Measurements from ENCODE around the gene TRAF2. TPM values are rescaled to one million over a fixed set of nuclear protein-coding genes. Genes with fewer than 3 reads are reported as not detected.
A peak's percentile ranks its signal among the peaks of the same experiment; 100 is the strongest.

TRAF2 gene
- total and polyA plus RNA-seq, 10 donors: 13.6 to 49.7 (median 24.3) TPM

GRCh38 chr9:136937186-136938001, 51.1 kb downstream of the TRAF2 start:
- Histone ChIP-seq H3K9me3 (no peaks in the 10 kb centered on the region), H3K36me3 (peaks cover 4 to 45% (median 32%) of the 10 kb centered on the region in 6 donors), H3K4me3 (no peak overlapping the region), H3K27me3 (replicated peaks in 1 of 7) (no peaks in the 10 kb centered on the region), H3K27ac (peak overlapping the region in 7 of 8 donors; percentile 5 to 76 (median 68)), H3K4me1 (peaks cover 8 to 64% (median 42%) of the 10 kb centered on the region in 6 donors)
- intact Hi-C loops (cut with DNase I; ENCODE audit: low total_unique reads): no loop called here
- 78 to 92% (median 87%) methylated on average over 15 of the region's 15 CpGs for WGBS, 5 donors
- DNase-seq: no peak
- TF ChIP-seq POLR2AphosphoS5 (IDR thresholded peaks at IDR 0.05): no peak
- TF ChIP-seq CTCF (IDR thresholded peaks at IDR 0.05 in 8 of 11, conservative IDR thresholded peaks at IDR 0.05 in 3 of 11): no peak
- no peak for TF ChIP-seq POLR2A (IDR thresholded peaks at IDR 0.05)

- Histone ChIP-seq H3K27ac (peak overlapping the region in 5 of 8 donors; percentile 11 to 97 (median 72)), H3K4me3 (no peak overlapping the region), H3K9me3 (no peaks in the 10 kb centered on the region), H3K4me1 (peaks cover 21 to 80% (median 56%) of the 10 kb centered on the region in 6 donors), H3K36me3 (peaks cover 7 to 56% (median 39%) of the 10 kb centered on the region in 6 donors), H3K27me3 (replicated peaks in 1 of 7) (no peaks in the 10 kb centered on the region)
- TF ChIP-seq POLR2A (IDR thresholded peaks at IDR 0.05) (no peak), POLR2AphosphoS5 (IDR thresholded peaks at IDR 0.05) (peak; percentile 23 to 63 (median 51)), CTCF (IDR thresholded peaks at IDR 0.05 in 8 of 11, conservative IDR thresholded peaks at IDR 0.05 in 3 of 11) (no peak)
- intact Hi-C loops (cut with DNase I; ENCODE audit: low total_unique reads): no loop called here
- WGBS, 5 donors: 82 to 94% (median 88%) methylated on average over 17 to 28 of the region's 28 CpGs
- DNase-seq: no peak
Observed at GRCh38 chr9:136939431-136939995, 53.2 kb downstream of the TRAF2 start.

- WGBS, 5 donors: 71 to 89% (median 82%) methylated on average over 11 to 16 of the region's 16 CpGs
- Histone ChIP-seq H3K27me3 (replicated peaks in 1 of 7) (no peaks in the 10 kb centered on the region), H3K36me3 (peaks cover 7 to 56% (median 39%) of the 10 kb centered on the region in 6 donors), H3K4me3 (peak overlapping the region in 1 of 8 donors; percentile 0), H3K4me1 (peaks cover 21 to 85% (median 59%) of the 10 kb centered on the region in 6 donors), H3K9me3 (no peaks in the 10 kb centered on the region), H3K27ac (peak overlapping the region in 5 of 8 donors; percentile 11 to 97 (median 72))
- DNase-seq: no peak
- TF ChIP-seq POLR2A (IDR thresholded peaks at IDR 0.05) (no peak), POLR2AphosphoS5 (IDR thresholded peaks at IDR 0.05) (peak; percentile 38 to 49 (median 45))
- intact Hi-C loops (cut with DNase I; ENCODE audit: low total_unique reads): loop anchor here (10.0 kb wide), 3 partner anchors 55 to 95 kb away; partner anchors contain the start of genes AJM1, FUT7, PHPT1 and TRAF2
Observed at GRCh38 chr9:136939996-136940525, 53.7 kb downstream of the TRAF2 start.

- Histone ChIP-seq H3K27me3 (replicated peaks in 1 of 7) (no peaks in the 10 kb centered on the region), H3K27ac (peak overlapping the region in 4 of 8 donors; percentile 11 to 97 (median 60)), H3K4me1 (peaks cover 21 to 88% (median 64%) of the 10 kb centered on the region in 6 donors), H3K4me3 (peak overlapping the region in 1 of 8 donors; percentile 0), H3K9me3 (no peaks in the 10 kb centered on the region), H3K36me3 (peaks cover 7 to 56% (median 39%) of the 10 kb centered on the region in 6 donors)
- WGBS, 5 donors: 94 to 97% (median 95%) methylated on average over 29 to 42 of the region's 42 CpGs
- no peak for TF ChIP-seq POLR2A (IDR thresholded peaks at IDR 0.05)
- TF ChIP-seq POLR2AphosphoS5 (IDR thresholded peaks at IDR 0.05): peak in 1 of 3 donors; percentile 67
- intact Hi-C loops (cut with DNase I; ENCODE audit: low total_unique reads): loop anchor here (10.0 kb wide), 3 partner anchors 56 to 96 kb away; partner anchors contain the start of genes AJM1, FUT7, PHPT1 and TRAF2
- DNase-seq: peak; percentile 77
Observed at GRCh38 chr9:136940526-136941230, 54.4 kb downstream of the TRAF2 start.

Measured in spleen (tissue), 11 donors.